Measurements from ENCODE around the gene WDFY3. TPM values are rescaled to one million over a fixed set of nuclear protein-coding genes. Genes with fewer than 3 reads are reported as not detected.

WDFY3 gene
- total and polyA plus RNA-seq, 2 of the 4 experiments (the other 2 are of a cell fraction), result 12.5 to 58.1 TPM

- no peak for TF ChIP-seq USF2 (IDR thresholded peaks at IDR 0.05; ENCODE audit: low read depth, low read length)
- no peak for TF ChIP-seq BHLHE40 (IDR thresholded peaks at IDR 0.05; ENCODE audit: low read depth, low read length)
- Histone ChIP-seq H4K8ac (ENCODE audit: low read depth in 2 of 2, low read length in 2 of 2) (no peak overlapping the region), H3K79me1 (ENCODE audit: low read depth in 1 of 2, low read length in 2 of 2) (no peaks in the 10 kb centered on the region), H3K27ac (ENCODE audit: insufficient read depth, low read length) (no peak overlapping the region), H3K9ac (ENCODE audit: low read depth, low read length) (no peak overlapping the region), H2BK120ac (ENCODE audit: low read depth, low read length) (no peak overlapping the region), H3K9me1 (ENCODE audit: insufficient read depth, low read length) (no peaks in the 10 kb centered on the region), H3K18ac (ENCODE audit: low read depth, low read length) (no peak overlapping the region), H3K4me3 (ENCODE audit: insufficient read depth, low read depth, low read length) (no peak overlapping the region), H3K36me3 (ENCODE audit: control insufficient read depth, insufficient read depth, low read length) (no peaks in the 10 kb centered on the region), H3K4ac (ENCODE audit: low read depth, low read length) (no peak overlapping the region), H2AK9ac (replicated peaks; ENCODE audit: low read depth, low read length, poor library complexity) (no peak overlapping the region), H3K9me3 (ENCODE audit: control insufficient read depth, insufficient read depth, low read length) (no peaks in the 10 kb centered on the region), H3K4me1 (ENCODE audit: control insufficient read depth, insufficient read depth, low read length) (peaks cover 2% of the 10 kb centered on the region; the same call in 1 of the 2 replicates), H3K23ac (ENCODE audit: low read depth, low read length) (no peak overlapping the region), H2BK15ac (ENCODE audit: low read depth, low read length) (no peak overlapping the region), H4K20me1 (ENCODE audit: insufficient read depth, low read length) (no peaks in the 10 kb centered on the region), H2BK5ac (ENCODE audit: low read depth, low read length, poor library complexity, severe bottlenecking) (no peak overlapping the region), H3K27me3 (ENCODE audit: control insufficient read depth, insufficient read depth, low read length) (no peaks in the 10 kb centered on the region), H3K14ac (replicated peaks; ENCODE audit: low read depth, low read length) (no peak overlapping the region), H4K91ac (ENCODE audit: insufficient read depth, low read depth, low read length) (no peak overlapping the region), H3K4me2 (ENCODE audit: low read depth, low read length) (no peak overlapping the region; the same call in 1 of the 2 replicates), H3K56ac (ENCODE audit: extremely low read depth, insufficient read depth, low read length) (no peak overlapping the region), H2AK5ac (ENCODE audit: low read depth, low read length) (no peak overlapping the region), H4K5ac (ENCODE audit: low read depth, low read length) (no peak overlapping the region), H2BK20ac (ENCODE audit: low read depth, low read length) (no peak overlapping the region), H2AFZ (replicated peaks; ENCODE audit: low read length, poor library complexity) (no peak overlapping the region)
- ATAC-seq (ENCODE audit: low read depth) (no peak), DNase-seq (no peak)
- POLR2A ChIA-PET (ENCODE audit: unreplicated experiment), result no interaction called here
- dilution Hi-C loops (cut with HindIII; ENCODE audit: low sequenced_read_pairs, unreplicated experiment), result no loop called here
- in situ Hi-C loops (cut with MboI; ENCODE audit: low sequenced_read_pairs), result no loop called here
- intact Hi-C loops (cut with micrococcal nuclease), result no loop called here
- no TSS peak for BruUV-seq (replicated peaks)
- CTCF ChIA-PET, result interaction anchor here (0.9 kb wide), 1 partner anchor 9 kb away, joined by 4 read pairs; no protein-coding TSS in a partner anchor
- WGBS, 2 experiments (ENCODE audit: extremely low coverage in 2 of 2, insufficient read length in 1 of 2), result no CpG with 5 or more reads among the region's 1 CpG
Observed at GRCh38 chr4:84639145-84639544, 327.3 kb downstream of the WDFY3 start.
